K562 (cell line): ENCODE data around the gene CKMT2. TPM values are rescaled to one million over a fixed set of nuclear protein-coding genes. Genes with fewer than 3 reads are reported as not detected.

Experiments used
- BRD4 ChIP-seq: fragments of 200-600 bp; sonication (generic); IDR thresholded peaks from 2 replicates; pipeline ENCODE4 v1.6.1; 2017; ENCODE audit warnings: inconsistent platforms
- CREBBP ChIP-seq: IDR thresholded peaks from one replicate; pipeline ENCODE4 v1.6.1; 2012; ENCODE audit warnings: low read depth, mild to moderate bottlenecking, control low read depth, inconsistent platforms, low read length
- E2F4 ChIP-seq: sonication (generic); formaldehyde crosslinking; IDR thresholded peaks from 2 replicates; pipeline ENCODE4 v1.8.0; 2022; ENCODE audit warnings: mild to moderate bottlenecking, low read depth, missing genetic modification reagents
- GMEB1 ChIP-seq: fragments of 250-450 bp; sonication (Bioruptor Pico); IDR thresholded peaks from 2 replicates; pipeline ENCODE4 v1.4.0; 2020; ENCODE audit warnings: mild to moderate bottlenecking
- HNRNPH1 ChIP-seq: fragments of 200-400 bp; formaldehyde crosslinking; optimal IDR thresholded peaks from 2 replicates; pipeline ENCODE3; 2017; ENCODE audit warnings: low read depth, mild to moderate bottlenecking, low read length, moderate library complexity
- MCM5 ChIP-seq: fragments of 450-650 bp; IDR thresholded peaks from 2 replicates; pipeline ENCODE4 v1.6.1; 2016; ENCODE audit warnings: low read depth
- MYNN ChIP-seq, 2 experiments: sonication (generic); formaldehyde crosslinking in 1 of 2; IDR thresholded peaks; 2 replicates each; pipeline versions ENCODE4 v1.5.0 to v1.6.1; 2016 to 2020; ENCODE audit warnings: antibody characterized with exemption in 1 of 2, missing genetic modification reagents in 1 of 2
- OTX1 ChIP-seq: fragments of 450-650 bp; formaldehyde crosslinking; IDR thresholded peaks from 2 replicates; pipeline ENCODE4 v1.4.0; 2022; ENCODE audit warnings: mild to moderate bottlenecking
- PTTG1 ChIP-seq: fragments of 450-650 bp; IDR thresholded peaks from 2 replicates; pipeline ENCODE4 v1.6.1; 2016; ENCODE audit warnings: low read depth, mild to moderate bottlenecking, missing genetic modification characterization, missing compliant biosample characterization
- RBM39 ChIP-seq: fragments of 200-400 bp; formaldehyde crosslinking; optimal IDR thresholded peaks from 2 replicates; pipeline ENCODE3; 2018; ENCODE audit warnings: low read depth, low read length
- SIX5 ChIP-seq, 2 experiments: IDR thresholded peaks; 2 replicates each; pipeline ENCODE4 v1.6.1; 2011; ENCODE audit warnings: low read length in 2 of 2, borderline replicate concordance in 1 of 2, low read depth in 1 of 2, mild to moderate bottlenecking in 1 of 2, moderate library complexity in 1 of 2; ENCODE audit not compliant: insufficient read depth in 1 of 2
- TCF7L2 ChIP-seq: fragments of 150-350 bp; IDR thresholded peaks from 2 replicates; pipeline ENCODE4 v1.6.1; 2016; ENCODE audit warnings: low read depth, mild to moderate bottlenecking, low read length, moderate library complexity
- TRIM28 ChIP-seq: fragments of 450-650 bp; IDR thresholded peaks from 2 replicates; pipeline ENCODE4 v1.6.1; 2017
- TSHZ1 ChIP-seq: fragments of 250-450 bp; sonication (Bioruptor Pico); IDR thresholded peaks from 2 replicates; pipeline ENCODE4 v1.4.0; 2020; ENCODE audit warnings: mild to moderate bottlenecking, moderate library complexity
- WHSC1 ChIP-seq: IDR thresholded peaks from one replicate; pipeline ENCODE4 v1.6.1; 2012; ENCODE audit warnings: low read length, control low read depth, inconsistent platforms
- XRCC5 ChIP-seq: fragments of 200-400 bp; formaldehyde crosslinking; IDR thresholded peaks from 2 replicates; pipeline ENCODE4 v1.6.1; 2017; ENCODE audit warnings: low read depth, mild to moderate bottlenecking, low read length
- ZBTB43 ChIP-seq: sonication (generic); formaldehyde crosslinking; IDR thresholded peaks from 2 replicates; pipeline ENCODE4 v1.8.0; 2023; ENCODE audit warnings: mild to moderate bottlenecking, missing genetic modification reagents
- ZBTB8A ChIP-seq: fragments of 450-650 bp; IDR thresholded peaks from 2 replicates; pipeline ENCODE4 v1.6.1; 2018; ENCODE audit warnings: mild to moderate bottlenecking, moderate library complexity; ENCODE audit not compliant: partially characterized antibody
- ZNF124 ChIP-seq: sonication (generic); formaldehyde crosslinking; IDR thresholded peaks from 2 replicates; pipeline ENCODE4 v1.8.1; 2022; ENCODE audit warnings: missing genetic modification reagents
- ZNF175 ChIP-seq: fragments of 200-800 bp; sonication (Bioruptor generic); IDR thresholded peaks from 2 replicates; pipeline ENCODE4 v1.6.1; 2016; ENCODE audit warnings: low read depth, mild to moderate bottlenecking, missing genetic modification characterization, missing compliant biosample characterization
- ZNF764 ChIP-seq: fragments of 250-450 bp; sonication (Bioruptor Pico); IDR thresholded peaks from 2 replicates; pipeline ENCODE4 v1.4.0; 2020; ENCODE audit warnings: low read depth, mild to moderate bottlenecking, moderate library complexity
- polyA plus RNA-seq, 8 experiments: library from polyadenylated mRNA; depleted of rRNA in 4 of 8; stranded (reverse) in 5 of 8; unstranded in 3 of 8; fragments of >200 nt; fragmentation: Nextera tagmentation in 2 of 8; fragmentation: Illumina TruSeq in 1 of 8; extraction: Ambion mirVana in 2 of 8; extraction: Trizol in 1 of 8; gene quantifications; 2 replicates each; pipeline versions ENCODE4 v1.2.1 to v1.2.3, GENCODE V29; 2011 to 2014; ENCODE audit warnings: inconsistent platforms in 1 of 8, missing spikeins in 1 of 8
- total RNA-seq, 7 experiments: library from RNA; depleted of rRNA in 6 of 7; stranded (reverse); fragments of >200 nt in 6 of 7; fragmentation: Illumina TruSeq in 2 of 7; extraction: Trizol in 2 of 7; gene quantifications; 2 replicates each; pipeline versions ENCODE4 v1.2.1 to v1.2.3, GENCODE V29; 2011 to 2021; ENCODE audit warnings: low replicate concordance in 1 of 7

Gene CKMT2
- total and polyA plus RNA-seq, 9 of the 15 experiments (the other 6 are each of a cell fraction or from before 2014, with no cell fraction given), result 0.03 TPM; not detected in 8

- TF ChIP-seq E2F4 (CRISPR knock-in tag), result peak; percentile 63; the same call in 1 of the 2 replicates
- TF ChIP-seq ZNF764 (CRISPR knock-in tag), result no peak
- no peak for TF ChIP-seq WHSC1
- TF ChIP-seq HNRNPH1, result no peak
- TF ChIP-seq ZNF175 (CRISPR knock-in tag), result no peak
- TF ChIP-seq XRCC5, result no peak; the same call in 1 of the 2 replicates
- TF ChIP-seq RBM39, result no peak
- no peak for TF ChIP-seq TRIM28
- peak; percentile 46; the same call in 1 of the 2 replicates for TF ChIP-seq MYNN (IDR thresholded peaks at IDR 0.05)
- TF ChIP-seq MYNN (CRISPR knock-in tag; IDR thresholded peaks at IDR 0.05), result no peak
- no peak for TF ChIP-seq MCM5
- no peak for TF ChIP-seq ZNF124 (CRISPR knock-in tag)
- TF ChIP-seq CREBBP, result no peak
- no peak for TF ChIP-seq BRD4
- TF ChIP-seq ZBTB43 (CRISPR knock-in tag), result no peak
- TF ChIP-seq OTX1, result no peak
- peak in 1 of 2 experiments; percentile 3; a peak in 1 of 4 replicates for TF ChIP-seq SIX5 (IDR thresholded peaks at IDR 0.05; ENCODE audit: borderline replicate concordance in 1 of 2, insufficient read depth in 1 of 2, low read depth in 1 of 2, low read length in 2 of 2)
- TF ChIP-seq PTTG1 (tag), result no peak
- TF ChIP-seq TSHZ1, result no peak
- no peak for TF ChIP-seq ZBTB8A
- TF ChIP-seq GMEB1 (CRISPR knock-in tag), result peak; percentile 66
- TF ChIP-seq TCF7L2, result no peak
Measured at GRCh38 chr5:81301271-81302015, 68.3 kb downstream of the CKMT2 start, which contains the start of gene ZCCHC9 (continued).
